CD4-positive, alpha-beta T cell treated with Interleukin-6 for 4 hours (primary cell): ENCODE results near the gene WNT3A.
"Not testable (repeated sequence)": the region's sequence is repeated elsewhere in the genome, so short reads cannot be mapped to it uniquely, and the experiment has no call there.

Experiments
- DNase-seq: peaks from one replicate; pipeline ENCODE4 v3.0.0-alpha.2; 2020; ENCODE audit warnings: mixed read lengths

Gene WNT3A

DNA sequence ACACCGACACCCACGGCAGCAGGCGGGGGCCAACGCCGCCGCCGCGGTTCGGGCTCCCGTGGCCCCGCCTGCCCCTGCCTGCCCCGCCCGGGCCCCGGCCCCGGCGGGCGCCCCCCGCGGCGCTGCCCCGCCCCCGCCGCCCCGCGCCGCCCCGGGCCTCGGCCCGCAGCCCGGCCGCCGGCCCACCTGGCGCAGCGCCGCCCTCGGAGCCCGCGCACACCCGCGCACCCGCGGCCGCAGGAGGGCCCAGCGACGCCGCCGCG is at the start of gene WNT3A:
WNT3A (plus strand) TSS at position 213 of the 263 bp plus-strand sequence. CDS start 131 bp downstream, outside the sequence.
- no peak for DNase-seq

DNA sequence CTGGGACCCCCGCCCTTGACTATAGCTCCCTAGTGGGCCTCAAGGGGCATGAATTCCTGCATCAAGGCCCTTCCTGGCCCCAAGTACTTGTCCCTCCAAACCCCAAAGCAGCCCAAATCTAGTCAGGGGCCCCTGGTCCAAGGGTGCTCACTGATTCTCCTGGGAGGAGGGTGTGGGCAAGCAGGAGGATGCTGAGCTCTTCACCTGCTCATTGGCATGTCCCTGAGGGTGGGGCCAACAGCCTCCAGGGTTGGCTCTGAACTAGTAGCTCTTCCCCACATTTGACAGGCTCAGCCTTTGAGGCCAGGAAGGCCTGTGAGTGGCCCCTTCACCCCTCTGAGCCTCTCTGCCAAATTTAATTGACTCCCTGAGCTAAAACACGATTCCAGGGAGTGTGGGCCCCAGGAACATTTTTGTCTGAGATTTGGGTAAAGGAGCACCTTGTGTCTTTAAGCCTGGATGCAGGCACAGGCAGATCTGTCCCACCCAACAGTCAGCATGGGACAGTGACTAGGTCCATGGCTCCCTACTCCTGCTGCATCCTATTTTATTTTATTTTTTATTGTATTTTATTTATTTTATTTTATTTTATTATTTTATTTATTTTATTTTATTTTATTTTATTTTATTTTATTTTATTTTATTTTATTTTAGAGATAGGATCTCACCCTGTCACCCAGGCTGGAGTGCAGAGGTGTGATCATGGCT is 48.0 kb upstream of the WNT3A start:
- no peak for DNase-seq

DNA sequence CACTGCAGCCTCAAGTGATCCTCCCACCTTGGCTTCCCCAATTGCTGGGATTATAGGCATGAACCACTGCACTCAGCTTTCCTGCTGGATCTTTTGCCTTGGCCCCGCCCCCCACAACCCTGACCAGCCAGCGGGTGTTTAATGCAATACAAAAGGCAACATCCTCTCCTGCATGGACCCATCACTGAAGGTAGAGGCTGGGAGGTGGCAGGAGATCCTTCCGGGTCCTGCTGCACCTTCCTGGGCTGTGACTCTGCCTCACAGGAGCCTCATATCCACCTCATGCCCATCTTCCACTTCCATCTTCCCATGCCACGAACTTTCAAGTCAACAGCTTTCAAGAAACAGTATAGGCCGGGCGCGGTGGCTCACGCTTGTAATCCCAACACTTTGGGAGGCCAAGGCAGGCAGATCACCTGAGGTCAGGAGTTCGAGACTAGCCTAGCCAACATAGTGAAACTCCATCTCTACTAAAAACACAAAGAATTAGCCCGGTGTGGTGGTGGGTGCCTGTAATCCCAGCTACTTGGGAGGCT is 47.4 kb upstream of the WNT3A start:
- DNase-seq, result no peak

GRCh38 chr1:227961651-227962466 is 44.9 kb upstream of the WNT3A start:
- no peak for DNase-seq

DNA sequence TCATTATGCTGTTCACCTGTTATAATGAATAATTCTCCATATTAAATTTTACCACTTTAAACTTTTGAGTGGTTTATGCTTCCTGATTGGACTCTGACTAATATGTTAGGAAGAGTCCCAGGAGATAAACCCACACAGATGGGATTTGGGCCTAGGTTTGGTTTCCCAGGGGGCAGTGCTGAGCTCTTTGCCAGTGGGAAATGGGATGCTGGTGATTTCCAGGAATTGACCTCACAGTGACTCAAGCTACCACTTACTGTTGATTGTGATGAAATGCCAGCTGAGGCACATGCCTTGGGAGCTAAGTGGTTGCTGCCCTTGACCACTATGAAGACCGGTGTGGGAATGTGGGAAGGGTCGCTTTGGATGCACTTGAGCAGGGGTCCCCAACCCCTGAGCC is 40.1 kb upstream of the WNT3A start:
- not testable (repeated sequence) for DNase-seq

DNA sequence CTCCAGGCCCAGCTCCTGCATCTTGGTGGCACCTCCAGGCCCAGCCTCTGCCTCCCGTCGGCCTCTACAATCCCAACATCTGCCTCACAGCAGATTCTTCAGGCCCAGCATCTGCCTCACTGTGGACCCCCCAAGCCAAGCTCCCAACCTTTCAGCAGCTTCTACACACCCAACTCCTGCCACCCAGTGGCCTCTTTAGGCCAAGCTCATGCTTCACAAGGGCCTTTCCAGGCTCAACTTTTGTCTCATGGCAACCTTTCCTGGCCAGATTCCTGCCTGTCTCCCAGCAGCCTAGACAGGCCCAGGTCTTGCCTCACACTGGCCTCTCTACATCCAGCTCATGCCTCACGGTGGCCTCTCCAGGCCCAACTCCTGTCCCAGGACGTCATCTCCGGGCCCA is 39.0 kb upstream of the WNT3A start:
- not testable (repeated sequence) for DNase-seq

DNA sequence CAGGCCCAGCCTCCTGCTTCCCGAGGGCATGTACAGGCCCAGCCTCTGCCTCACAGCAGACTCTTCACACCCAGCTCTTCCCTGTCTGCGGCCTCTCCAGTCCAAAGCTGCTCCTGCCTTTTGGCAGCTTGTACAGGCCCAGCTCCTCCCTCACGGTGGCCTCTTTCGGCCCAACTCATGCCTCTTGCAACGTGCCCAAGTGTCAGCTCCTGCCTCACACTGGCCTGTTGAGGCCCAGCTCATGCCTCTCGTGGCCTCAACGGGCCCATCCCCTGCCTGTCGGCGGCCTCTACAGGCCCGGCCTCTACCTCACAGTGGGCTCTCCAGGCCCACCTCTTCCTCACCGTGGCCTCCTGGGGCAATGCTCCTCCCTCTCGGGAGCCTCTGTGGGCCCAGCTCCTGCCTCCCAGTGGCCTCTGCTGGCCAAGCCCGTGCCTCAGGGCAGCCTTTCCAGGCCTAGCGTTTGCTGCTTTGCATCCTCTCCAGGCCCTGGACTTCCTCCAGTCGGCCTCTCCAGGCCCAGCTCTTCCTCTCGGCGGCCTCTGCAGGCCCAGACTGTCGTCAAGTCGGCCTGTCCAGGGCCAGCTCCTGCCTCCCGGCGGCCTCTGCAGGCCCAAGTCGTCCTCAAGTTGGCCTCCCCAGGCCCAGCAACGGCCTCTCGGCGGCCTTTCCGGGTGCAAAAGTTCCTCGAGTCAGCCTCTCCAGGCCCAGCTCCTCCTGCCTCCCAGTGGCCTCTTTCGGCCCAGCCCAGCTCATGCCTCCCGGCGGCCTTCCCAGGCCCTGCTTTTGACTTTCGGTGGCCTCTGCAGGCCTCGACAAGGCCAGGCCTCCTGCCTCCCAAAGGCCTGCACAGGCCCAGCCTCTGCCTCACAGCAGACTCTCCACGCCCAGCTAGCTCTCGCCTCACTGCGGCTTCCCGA is 36.5 kb upstream of the WNT3A start:
- DNase-seq, result not testable (repeated sequence)

- not testable (repeated sequence) for DNase-seq
These were observed 35.6 kb upstream of the WNT3A start for GRCh38 chr1:227971216-227971615.

DNA sequence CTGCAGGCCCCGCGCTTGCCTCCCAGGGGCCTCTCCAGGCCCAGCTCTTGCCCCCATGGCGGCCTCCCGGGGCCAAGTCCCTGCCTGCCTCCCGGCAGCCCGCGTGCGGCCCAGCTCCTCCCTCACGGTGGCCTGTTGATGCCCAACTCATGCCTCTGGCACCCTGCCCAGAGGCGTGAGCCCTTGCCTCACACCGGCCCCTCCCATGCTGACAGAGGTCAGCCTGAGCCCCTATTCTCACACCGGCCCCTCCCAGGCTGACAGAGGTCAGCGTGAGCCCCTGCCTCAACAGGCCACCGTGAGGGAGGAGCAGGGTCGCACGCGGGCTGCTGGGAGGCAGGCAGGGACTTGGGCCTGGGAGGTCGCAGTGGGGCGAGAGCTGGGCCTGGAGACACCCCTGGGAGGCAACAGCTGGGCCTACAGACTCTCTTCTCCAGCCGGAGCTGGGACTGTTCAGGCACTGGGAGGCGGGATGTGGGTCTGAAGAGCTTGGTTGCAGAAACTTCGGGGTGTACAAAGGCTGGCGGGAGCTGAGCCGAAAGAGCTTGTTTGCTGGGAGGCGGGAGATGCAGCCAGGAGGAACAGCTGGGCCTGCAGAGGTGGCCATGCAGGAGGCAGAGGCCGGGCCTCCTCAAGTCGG is 35.0 kb upstream of the WNT3A start:
- DNase-seq, result not testable (repeated sequence)

GRCh38 chr1:227972283-227972679 is 34.5 kb upstream of the WNT3A start:
- not testable (repeated sequence) for DNase-seq

DNA sequence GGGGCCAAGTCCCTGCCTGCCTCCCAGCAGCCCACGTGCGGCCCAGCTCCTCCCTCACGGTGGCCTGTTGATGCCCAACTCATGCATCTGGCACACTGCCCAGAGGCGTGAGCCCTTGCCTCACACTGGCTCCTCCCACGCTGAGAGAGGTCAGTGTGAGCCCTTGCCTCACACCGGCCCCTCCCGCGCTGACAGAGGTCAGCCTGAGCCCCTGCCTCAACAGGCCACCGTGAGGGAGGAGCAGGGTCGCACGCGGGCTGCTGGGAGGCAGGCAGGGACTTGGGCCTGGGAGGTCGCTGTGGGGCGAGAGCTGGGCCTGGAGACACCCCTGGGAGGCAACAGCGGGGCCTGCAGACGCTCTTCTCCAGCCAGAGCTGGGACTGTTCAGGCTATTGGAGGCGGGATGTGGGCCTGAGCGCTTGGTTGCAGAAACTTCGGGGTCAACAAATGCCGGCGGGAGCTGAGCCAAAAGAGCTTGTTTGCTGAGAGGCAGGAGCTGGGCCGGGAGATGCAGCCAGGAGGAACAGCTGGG is 33.9 kb upstream of the WNT3A start:
- not testable (repeated sequence) for DNase-seq

DNA sequence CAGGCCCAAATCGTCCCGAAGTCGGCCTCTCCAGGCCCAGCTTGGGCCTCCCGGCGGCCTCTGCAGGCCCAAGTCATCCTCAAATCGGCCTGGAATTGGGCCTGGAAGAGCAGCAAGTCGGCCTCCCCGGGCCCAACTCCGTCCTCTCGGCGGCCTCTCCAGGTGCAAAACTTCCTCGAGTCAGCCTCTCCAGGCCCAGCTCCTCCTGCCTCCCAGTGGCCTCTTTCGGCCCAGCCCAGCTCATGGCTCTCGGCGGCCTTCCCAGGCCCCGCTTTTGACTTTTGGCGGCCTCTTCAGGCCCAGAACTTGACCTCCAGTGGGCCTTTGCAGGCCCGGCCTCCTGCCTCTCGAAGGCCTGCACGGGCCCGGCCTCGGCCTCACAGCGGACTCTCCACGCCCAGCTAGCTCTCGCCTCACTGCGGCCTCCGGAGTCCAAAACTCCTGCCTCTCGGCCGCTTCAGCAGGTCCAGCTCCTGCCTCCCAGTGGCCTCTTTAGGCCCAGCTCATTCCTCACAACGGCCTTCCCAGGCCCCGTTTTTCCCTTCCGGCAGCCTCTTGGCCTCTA is 33.0 kb upstream of the WNT3A start:
- not testable (repeated sequence) for DNase-seq

- not testable (repeated sequence) for DNase-seq
These were observed 31.1 kb upstream of the WNT3A start for GRCh38 chr1:227975583-227976283.

GRCh38 chr1:227987181-227987580 is 19.6 kb upstream of the WNT3A start:
- no peak for DNase-seq

- DNase-seq, result no peak
These were observed 12.0 kb upstream of the WNT3A start for GRCh38 chr1:227994632-227995300.

DNA sequence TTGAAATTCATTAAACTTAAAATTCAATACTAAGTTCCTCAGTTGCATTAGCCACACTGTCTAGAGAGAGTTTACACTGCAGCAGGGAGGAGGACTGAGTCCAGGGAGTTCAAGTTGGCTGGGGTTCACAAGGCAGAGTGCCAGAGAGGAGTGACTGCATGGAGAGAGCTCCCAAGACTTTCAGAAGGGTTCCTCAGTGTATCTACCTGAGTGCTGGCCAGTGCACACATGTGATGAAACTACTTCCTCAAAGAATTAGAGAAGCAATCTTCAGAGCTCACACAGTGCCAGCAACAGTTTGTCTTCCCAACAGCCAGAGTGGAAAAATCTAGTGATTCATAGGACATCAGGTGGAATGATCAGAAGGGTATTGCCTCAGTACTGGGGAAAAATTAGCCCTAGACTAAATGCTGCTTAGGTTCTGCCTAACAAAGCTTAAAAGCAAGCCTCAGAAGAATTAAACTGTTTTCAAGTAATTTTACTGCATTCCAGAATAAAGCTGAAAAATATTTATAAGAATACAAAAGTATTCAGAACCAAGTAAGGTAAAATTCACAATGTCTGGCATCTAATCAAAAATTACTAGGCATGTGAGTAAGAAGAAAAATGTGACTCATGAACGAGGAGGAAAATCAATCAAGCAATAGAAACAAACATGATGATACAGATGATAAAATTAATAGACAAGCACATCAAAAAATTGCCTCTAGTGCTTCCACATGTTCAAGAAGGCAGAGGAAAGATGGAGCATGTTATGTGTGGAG is 10.4 kb upstream of the WNT3A start:
- DNase-seq, result no peak

DNA sequence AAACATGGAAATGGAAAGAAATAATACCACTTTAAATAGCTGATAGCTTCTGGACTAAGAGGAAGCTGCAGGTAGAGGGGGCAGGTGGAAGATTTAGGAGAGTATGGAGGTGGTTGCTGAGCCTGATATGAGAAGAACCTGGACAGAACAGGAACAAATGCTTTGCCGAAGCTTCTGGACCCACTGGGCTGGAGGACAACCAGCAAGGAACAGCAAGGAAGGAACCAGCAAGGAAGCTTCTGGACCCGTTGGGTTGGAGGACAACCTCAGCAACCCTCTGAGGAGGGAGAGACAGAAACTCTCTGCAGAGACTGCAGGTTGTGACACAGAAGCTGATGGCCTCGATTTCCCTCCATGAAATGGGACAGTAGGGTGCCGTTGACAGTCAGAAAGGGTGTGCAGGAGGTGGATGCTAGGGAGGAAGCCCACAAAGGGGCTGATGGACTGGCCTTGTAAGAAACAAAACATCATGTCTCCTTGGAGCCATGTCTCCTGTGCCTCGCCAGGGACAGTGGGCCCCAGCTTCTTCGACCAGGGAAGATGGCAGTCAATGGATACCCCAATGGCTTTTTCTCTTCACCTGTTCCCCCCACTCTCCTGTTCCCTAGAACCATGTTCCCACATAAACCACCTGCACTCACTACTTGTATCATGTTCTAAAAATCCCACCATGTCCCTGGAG is 8.3 kb upstream of the WNT3A start:
- no peak for DNase-seq

DNA sequence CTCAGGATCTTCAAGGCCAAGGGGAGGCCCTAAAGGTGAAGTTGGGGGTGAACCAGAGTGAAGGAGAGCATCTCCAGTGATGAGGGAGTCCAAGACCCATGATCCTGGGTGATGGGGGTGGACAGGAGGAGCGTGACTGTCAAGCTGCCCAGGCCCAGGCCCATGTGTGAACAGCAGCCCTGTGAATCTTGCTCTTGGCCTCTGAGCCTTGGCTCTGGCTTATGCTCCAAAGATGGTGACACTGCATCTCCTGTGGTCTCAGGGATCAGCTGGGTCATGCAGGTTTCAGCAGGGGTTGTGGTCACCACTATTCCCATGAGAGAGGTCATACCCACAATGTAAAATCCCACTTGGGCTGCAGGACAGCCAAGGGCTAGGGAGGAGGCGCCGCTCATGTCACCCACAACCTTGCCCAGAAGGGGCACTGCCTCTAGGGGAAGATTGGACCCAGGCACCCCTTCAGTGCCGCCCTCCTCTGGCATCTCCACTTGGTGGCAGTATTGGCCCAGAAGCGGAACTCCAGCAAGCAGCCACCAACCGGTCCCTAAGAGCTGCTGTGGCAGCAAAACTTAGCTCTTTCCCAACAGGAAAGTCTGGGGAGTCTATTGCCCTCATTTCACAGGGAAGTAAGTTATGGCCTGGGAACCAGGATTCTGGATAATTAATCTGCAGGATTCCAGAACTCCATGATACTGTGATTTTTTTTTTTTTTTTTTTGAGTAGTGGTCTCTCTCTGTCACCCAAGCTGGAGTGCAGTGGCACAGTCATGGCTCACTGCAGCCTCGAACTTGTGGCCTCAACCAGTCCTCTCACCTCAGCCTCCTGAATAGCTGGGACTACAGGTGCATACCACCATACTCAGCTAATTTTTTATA is 7.5 kb upstream of the WNT3A start:
- peak; percentile 65 for DNase-seq
